IPS-18c (cell line): Measurements from ENCODE around the gene LRMDA.

Experiments
- H3K4me3 ChIP-seq: 2 replicates; pipeline ENCODE4 v1.7.0; 2013; ENCODE audit warnings: low read depth, mild to moderate bottlenecking, low read length, moderate library complexity; ENCODE audit not compliant: insufficient read depth
- H3K9me3 ChIP-seq: one replicate; pipeline ENCODE4 v1.6.1; 2013; ENCODE audit warnings: mild to moderate bottlenecking, low read length, moderate library complexity; ENCODE audit not compliant: control insufficient read depth, insufficient read depth

Gene LRMDA

GRCh38 chr10:76317078-76317477 is 885.7 kb downstream of the LRMDA start:
- Histone ChIP-seq H3K9me3 (no peaks in the 10 kb centered on the region), H3K4me3 (no peak overlapping the region)

- no peaks in the 10 kb centered on the region for H3K9me3 ChIP-seq
- no peak overlapping the region for H3K4me3 ChIP-seq
Observed at GRCh38 chr10:76318211-76318610, 886.8 kb downstream of the LRMDA start.

- no peak overlapping the region for H3K4me3 ChIP-seq
- H3K9me3 ChIP-seq = no peaks in the 10 kb centered on the region
Observed at GRCh38 chr10:76319661-76320060, 888.2 kb downstream of the LRMDA start.

- Histone ChIP-seq H3K4me3 (no peak overlapping the region), H3K9me3 (no peaks in the 10 kb centered on the region)
Observed at GRCh38 chr10:76324283-76324682, 892.9 kb downstream of the LRMDA start.

DNA sequence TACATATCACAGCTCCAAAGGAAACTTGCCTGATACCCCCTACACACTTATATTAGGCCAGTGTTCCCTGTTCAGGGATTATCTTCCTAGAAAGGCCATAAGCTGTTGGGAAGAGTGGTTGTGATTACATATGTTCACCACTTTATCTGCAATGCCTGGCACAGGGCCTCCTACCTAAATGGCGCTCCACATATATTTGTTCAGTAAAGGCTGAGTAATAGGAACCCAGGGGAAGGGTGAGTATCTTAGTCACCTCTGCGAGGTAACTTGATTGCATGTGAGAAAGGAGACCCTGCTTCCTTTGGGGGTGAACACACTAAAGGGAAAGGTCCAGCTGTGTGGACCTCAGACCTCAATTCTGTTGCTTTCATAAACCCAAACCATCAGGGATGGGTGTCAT is 896.0 kb downstream of the LRMDA start:
- no peak overlapping the region for H3K4me3 ChIP-seq
- H3K9me3 ChIP-seq = no peaks in the 10 kb centered on the region

DNA sequence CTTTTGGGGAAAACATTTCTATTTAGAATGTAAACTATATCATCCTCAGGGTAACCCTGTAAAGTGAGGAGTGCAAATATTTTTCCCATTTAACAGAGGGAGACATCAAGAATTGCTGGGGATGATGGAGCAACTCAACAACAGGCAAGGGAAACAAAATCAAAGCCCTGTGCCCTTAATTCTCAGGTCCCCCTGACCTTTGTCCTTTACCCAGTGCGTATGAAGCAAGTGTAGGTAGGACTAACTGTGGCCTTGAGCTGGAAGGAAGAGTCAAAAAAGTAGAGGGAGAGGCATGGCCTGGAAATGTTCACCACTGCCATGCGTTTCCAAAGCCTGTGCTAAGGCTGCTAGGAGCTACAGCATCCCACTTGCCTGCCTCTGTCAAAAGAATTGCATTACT is 896.9 kb downstream of the LRMDA start:
- Histone ChIP-seq H3K4me3 (no peak overlapping the region), H3K9me3 (no peaks in the 10 kb centered on the region)

- no peak overlapping the region for H3K4me3 ChIP-seq
- no peaks in the 10 kb centered on the region for H3K9me3 ChIP-seq
Observed at GRCh38 chr10:76329891-76330575, 898.6 kb downstream of the LRMDA start.

DNA sequence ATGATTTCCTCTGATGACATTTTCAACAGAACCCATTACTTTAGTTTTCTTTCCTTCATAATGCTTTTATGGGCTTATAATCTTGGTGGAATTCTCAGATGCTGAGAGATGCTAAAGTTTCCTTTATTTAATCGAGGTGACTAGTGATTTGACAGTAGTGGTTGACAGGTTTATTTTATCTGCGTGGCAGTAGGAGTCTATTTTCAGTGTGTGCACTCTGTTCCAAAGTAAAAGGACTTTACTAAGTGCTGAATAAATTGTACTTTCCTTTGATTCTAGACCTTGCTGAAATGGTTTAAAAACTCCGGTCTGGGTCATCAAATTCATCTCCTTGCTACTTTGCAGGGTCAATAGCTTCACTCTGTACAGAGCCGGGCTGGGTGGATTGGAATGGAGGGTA is 900.3 kb downstream of the LRMDA start:
- Histone ChIP-seq H3K4me3 (no peak overlapping the region), H3K9me3 (no peaks in the 10 kb centered on the region)

DNA sequence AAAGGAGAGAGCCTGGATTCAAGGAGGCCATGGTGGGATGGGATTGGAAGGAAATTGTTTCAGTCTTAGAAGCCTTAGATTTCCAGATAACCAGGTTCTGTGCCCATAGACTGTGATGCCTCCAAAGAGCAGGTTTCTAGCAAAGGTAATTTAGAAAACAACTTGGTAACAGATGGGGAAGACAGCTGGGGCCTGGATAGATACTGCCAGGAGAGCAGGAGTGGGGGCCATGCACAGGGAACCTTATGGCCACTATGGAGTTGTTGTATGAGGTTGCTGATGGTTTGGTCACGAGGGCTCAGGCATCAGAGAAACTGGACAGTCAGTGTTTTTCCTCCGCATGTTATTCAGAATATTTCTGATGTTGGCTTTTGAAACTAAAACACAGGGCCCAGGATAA is 901.9 kb downstream of the LRMDA start:
- no peaks in the 10 kb centered on the region for H3K9me3 ChIP-seq
- no peak overlapping the region for H3K4me3 ChIP-seq

DNA sequence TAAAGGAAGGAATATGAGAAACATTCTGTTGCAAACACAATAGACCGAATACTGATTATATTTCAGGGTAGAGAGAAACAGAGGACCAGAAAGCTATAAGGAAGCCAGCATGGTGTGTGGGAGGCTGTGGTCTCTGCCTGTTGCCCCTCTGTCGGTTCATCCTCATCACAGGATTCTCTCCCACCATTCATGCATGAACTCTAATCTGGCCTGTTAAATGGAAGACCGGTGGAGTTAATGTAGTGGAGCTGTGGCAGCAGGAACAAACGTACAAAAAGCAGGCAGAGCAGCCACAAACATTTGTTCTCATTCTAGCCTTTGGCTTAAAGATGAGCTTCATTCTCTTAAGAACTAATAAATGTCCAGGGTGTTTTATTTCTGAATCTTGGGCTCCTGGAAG is 902.4 kb downstream of the LRMDA start:
- H3K4me3 ChIP-seq = no peak overlapping the region
- H3K9me3 ChIP-seq = no peaks in the 10 kb centered on the region

GRCh38 chr10:76334255-76334654 is 902.8 kb downstream of the LRMDA start:
- H3K9me3 ChIP-seq = no peaks in the 10 kb centered on the region
- no peak overlapping the region for H3K4me3 ChIP-seq

- H3K4me3 ChIP-seq = no peak overlapping the region
- H3K9me3 ChIP-seq = no peaks in the 10 kb centered on the region
Observed at GRCh38 chr10:76336213-76336963, 905.0 kb downstream of the LRMDA start.

DNA sequence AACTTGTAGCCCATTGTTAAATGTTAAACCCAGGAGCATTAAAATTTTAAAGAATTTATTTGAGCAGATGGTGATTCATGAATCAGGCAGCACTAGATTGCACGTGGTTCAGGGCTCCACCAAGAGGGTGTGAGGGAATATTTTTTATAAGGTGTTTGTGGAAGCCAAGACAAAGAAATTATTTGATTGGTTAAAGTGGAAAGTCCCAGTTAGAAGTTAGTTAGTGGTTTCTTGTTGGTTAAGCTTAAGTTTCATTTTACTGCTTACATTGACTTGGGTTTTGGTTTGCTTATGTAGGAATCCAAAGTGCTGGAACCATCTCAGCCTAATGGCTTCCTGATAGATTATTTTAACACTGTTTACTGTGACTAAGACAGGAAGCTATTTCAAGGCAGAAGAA is 906.2 kb downstream of the LRMDA start:
- Histone ChIP-seq H3K4me3 (no peak overlapping the region), H3K9me3 (no peaks in the 10 kb centered on the region)

- Histone ChIP-seq H3K9me3 (no peaks in the 10 kb centered on the region), H3K4me3 (no peak overlapping the region)
Observed at GRCh38 chr10:76338187-76338586, 906.8 kb downstream of the LRMDA start.

DNA sequence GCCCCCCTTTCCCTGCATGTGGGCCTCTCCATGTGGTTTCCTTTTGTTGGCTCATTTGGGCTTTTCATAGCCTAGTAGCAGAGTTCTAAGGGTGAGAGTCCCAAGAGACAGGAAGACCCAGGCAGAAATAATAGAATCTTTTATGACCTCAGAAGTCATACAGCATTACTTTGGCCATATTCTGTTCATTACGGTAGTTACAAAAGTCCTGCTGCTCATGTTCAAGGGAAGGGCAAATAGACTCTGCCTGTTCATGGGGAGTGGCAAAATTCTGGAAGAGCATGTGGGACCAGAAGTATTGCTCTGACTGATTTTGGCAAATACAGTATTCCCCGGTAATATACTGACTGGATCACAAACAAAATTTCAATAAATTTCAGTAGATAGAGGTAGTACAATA is 910.3 kb downstream of the LRMDA start:
- H3K9me3 ChIP-seq = no peaks in the 10 kb centered on the region

GRCh38 chr10:76342996-76343395 is 911.6 kb downstream of the LRMDA start:
- H3K9me3 ChIP-seq = no peaks in the 10 kb centered on the region
- no peak overlapping the region for H3K4me3 ChIP-seq

More for the DNA sequence above, 910.3 kb downstream of the LRMDA start:
- H3K4me3 ChIP-seq = no peak overlapping the region

DNA sequence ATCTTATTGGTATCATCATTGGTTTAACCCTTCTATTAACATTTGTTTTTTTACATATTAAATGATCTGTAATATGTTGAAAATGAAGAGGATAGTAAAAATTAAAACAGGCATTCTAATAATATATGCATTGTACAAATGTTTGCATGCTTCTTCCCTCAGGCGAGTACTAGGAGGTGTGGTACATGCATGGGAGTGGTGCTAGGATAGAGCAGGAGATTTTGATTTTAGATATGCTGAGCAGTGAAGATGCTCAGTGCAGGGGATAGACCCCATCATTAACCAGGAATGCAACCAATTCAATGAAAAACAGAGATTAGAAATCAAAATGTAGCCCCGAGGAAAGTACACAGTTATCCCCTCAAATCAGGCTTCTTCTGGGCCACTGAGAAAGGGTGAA is 916.4 kb downstream of the LRMDA start:
- Histone ChIP-seq H3K9me3 (no peaks in the 10 kb centered on the region), H3K4me3 (no peak overlapping the region)

DNA sequence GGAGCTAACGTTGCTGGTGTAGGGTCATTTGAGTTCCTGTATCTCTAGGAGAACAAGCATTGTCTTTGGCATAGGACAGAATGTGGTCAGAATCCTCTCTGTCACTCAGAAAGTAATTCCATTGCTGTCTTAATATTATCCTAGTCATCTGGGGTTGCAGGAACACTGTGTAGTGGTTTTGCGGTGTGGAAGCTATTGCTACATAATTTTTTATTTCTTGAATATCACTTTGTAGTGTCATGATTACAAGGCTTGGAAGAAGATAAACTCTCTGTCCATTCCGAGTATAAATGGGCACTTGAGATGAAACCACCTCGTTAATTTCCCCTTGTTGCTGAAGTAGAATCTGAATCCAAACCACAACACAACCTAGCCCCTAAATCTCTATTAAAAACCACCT is 919.2 kb downstream of the LRMDA start:
- Histone ChIP-seq H3K4me3 (no peak overlapping the region), H3K9me3 (no peaks in the 10 kb centered on the region)

- Histone ChIP-seq H3K9me3 (no peaks in the 10 kb centered on the region), H3K4me3 (no peak overlapping the region)
Observed at GRCh38 chr10:76352300-76352699, 920.9 kb downstream of the LRMDA start.
